ENCODE data around the gene FOLR1.

Gene FOLR1

DNA sequence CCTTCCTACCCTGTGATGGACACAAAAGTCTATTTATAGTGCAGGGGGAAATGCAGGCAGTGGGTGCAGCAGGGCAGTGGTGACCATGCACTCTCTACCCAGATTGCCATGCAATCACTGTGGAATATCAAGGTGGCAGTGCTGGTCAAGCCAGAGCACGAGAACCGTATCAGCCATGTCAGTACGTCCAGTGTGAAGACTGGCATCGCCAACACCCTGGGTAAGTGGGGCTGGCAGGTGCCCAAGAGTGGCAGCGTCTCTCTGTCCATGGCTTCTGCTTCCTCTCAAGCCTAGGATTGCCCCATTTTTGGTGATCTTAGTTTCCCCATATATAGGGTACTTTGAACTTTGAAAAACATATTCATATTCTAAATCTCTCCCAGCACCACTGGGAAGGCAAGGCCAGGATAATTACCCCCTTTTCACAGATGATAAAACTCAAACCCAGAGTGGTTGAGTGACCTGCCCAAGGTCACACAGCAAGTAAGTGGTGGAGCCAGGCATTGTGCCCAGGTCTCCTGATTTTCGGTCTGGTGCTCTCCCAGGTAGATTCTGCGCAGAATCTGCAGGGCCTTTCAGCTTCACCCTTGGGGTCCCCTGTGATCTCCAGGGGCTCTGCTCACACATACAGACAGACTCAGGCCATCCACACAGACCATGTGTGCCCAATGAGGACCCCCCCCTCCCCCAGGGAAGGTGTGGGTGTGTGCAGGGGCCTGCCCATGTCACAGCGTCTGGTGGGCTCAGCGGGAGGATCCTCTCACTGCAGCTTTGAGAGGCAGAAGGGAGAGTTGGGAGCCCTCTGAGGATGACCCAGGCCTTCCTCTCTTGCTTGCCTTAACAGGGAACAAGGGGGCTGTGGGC is 39.7 kb downstream of the FOLR1 start:
- CTCF ChIA-PET, result no interaction called here
- POLR2A ChIA-PET, result interaction anchor here (0.6 kb wide), 1 partner anchor 187 kb away, joined by 3 read pairs; no protein-coding TSS in a partner anchor
- no peak for TF ChIP-seq LEF1 (IDR thresholded peaks at IDR 0.05; ENCODE audit: borderline replicate concordance)
- TF ChIP-seq NFRKB (IDR thresholded peaks at IDR 0.05), result no peak
- TF ChIP-seq ARNT (IDR thresholded peaks at IDR 0.05), result no peak
- DNase-seq (ENCODE audit: extremely low spot score), result no peak

DNA sequence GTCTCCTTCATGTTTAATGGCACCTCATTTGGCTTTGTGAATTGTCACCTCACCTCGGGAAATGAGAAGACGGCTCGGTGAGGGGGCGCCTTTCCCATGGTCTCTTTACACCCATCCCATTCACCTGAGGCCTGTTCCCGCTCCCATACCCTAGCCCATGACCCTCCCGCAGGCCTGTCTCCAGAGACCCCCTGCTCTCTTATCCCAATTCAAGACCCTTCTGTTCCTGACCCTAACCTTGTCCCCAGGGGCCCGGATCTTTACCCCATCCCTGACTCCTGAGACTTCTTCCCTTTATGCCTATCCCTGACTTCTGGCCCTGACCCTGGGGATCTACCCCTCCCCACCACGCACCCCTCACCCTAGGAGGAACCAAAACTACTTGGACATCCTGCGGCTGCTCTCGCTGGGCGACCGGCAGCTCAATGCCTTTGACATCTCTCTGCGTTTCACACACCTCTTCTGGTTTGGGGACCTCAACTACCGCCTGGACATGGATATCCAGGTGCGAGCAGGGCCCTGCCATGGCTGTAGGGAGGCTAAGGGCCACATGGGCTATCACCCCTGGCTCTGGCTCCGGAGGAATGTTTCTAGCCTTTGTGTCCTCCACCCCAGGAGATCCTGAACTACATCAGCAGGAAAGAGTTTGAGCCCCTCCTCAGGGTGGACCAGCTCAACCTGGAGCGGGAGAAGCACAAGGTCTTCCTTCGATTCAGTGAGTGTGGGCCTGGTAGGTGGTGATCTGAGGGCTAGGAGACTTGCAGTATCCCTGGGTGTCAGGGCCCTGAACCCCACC is 40.5 kb downstream of the FOLR1 start:
- TF ChIP-seq LEF1 (IDR thresholded peaks at IDR 0.05; ENCODE audit: borderline replicate concordance), result no peak
- TF ChIP-seq SP1 (IDR thresholded peaks at IDR 0.05), result no peak
- no peak for TF ChIP-seq CTBP1 (IDR thresholded peaks at IDR 0.05; ENCODE audit: borderline replicate concordance)
- CTCF ChIA-PET, result no interaction called here
- no peak for DNase-seq (ENCODE audit: extremely low spot score)
- POLR2A ChIA-PET, result no interaction called here

DNA sequence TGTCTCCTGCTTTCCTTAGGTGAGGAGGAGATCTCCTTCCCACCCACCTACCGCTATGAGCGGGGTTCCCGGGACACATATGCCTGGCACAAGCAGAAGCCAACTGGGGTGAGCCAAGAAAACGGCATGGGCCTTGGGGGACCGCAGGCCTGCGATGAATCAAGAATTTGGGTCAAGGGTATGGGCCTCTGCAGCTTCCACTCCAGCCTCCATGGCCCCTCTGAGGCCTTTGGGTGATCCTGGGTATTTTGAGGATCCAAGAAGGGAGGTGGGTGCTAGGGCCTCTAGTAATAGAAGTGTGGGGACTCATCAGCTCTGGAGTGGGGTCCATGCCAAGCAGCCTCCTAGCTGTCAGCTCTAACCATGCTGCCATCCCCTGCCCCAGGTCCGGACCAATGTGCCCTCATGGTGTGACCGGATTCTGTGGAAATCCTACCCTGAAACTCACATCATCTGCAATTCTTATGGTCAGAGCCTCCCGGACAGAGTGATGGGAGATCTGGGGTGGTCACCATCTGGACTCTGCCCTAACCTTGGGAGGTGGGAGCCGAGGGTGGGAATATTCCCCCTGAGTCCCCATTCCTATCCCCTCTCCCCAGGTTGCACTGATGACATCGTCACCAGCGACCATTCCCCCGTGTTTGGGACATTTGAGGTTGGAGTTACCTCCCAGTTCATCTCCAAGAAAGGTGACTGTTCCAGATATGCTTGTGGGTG is 41.3 kb downstream of the FOLR1 start:
- DNase-seq (ENCODE audit: extremely low spot score), result no peak
- POLR2A ChIA-PET, result no interaction called here
- TF ChIP-seq ARNT (IDR thresholded peaks at IDR 0.05) (no peak), ZNF384 (IDR thresholded peaks at IDR 0.05) (no peak), SP1 (IDR thresholded peaks at IDR 0.05) (no peak), SUZ12 (IDR thresholded peaks at IDR 0.05) (no peak), HDGF (IDR thresholded peaks at IDR 0.05; ENCODE audit: borderline replicate concordance) (no peak), CTBP1 (IDR thresholded peaks at IDR 0.05; ENCODE audit: borderline replicate concordance) (no peak), L3MBTL2 (conservative IDR thresholded peaks at IDR 0.05) (no peak), LEF1 (IDR thresholded peaks at IDR 0.05; ENCODE audit: borderline replicate concordance) (no peak), BHLHE40 (IDR thresholded peaks at IDR 0.05; ENCODE audit: borderline replicate concordance) (no peak), FOXM1 (IDR thresholded peaks at IDR 0.05; ENCODE audit: borderline replicate concordance) (no peak), NFRKB (IDR thresholded peaks at IDR 0.05) (no peak)
- CTCF ChIA-PET, result no interaction called here

DNA sequence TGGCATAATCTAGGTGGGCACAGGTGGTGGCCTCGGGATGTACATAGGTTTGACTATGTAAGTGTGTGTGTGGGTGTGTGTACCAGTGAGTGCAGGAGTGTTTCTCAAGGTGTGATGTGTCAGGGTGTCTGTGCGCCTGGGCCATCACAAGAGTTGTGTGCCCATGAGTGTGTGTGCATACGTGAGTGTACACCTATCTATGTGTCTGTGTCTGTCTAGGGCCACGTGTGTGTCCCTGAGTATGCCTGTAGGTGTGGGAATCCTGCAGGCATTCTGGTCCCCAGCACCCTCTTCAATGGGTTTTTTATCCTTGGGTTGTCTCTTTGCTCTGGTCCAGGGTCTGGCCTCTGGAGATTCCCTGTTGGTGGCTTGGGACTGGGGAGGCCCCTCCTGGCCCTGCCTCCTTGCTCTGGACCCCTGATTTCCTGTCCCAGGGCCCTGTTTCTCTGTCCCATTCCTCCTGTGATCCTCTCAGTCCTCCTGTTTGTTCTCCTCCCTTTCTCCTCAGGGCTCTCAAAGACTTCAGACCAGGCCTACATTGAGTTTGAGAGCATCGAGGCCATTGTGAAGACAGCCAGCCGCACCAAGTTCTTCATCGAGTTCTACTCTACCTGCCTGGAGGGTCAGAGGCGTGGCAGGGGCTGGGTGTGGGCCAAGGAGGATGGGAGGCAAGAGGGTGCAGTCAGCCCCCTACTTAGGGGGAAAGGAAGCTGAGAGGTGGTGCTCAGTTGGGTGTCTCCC is 42.0 kb downstream of the FOLR1 start:
- ChIA-PET POLR2A (interaction anchor here (5.8 kb wide), 1 partner anchor 10 kb away, joined by 45 read pairs; the partner anchor contains the start of gene INPPL1), CTCF (no interaction called here)
- DNase-seq (ENCODE audit: extremely low spot score), result no peak
- no peak for TF ChIP-seq FOXA1 (IDR thresholded peaks at IDR 0.05)
- no peak for TF ChIP-seq FOXM1 (IDR thresholded peaks at IDR 0.05; ENCODE audit: borderline replicate concordance)
- no peak for TF ChIP-seq SUZ12 (IDR thresholded peaks at IDR 0.05)
- TF ChIP-seq FOXK2 (IDR thresholded peaks at IDR 0.05), result no peak
- no peak for TF ChIP-seq CTBP1 (IDR thresholded peaks at IDR 0.05; ENCODE audit: borderline replicate concordance)
- TF ChIP-seq TARDBP (IDR thresholded peaks at IDR 0.05), result no peak
- no peak for TF ChIP-seq SP1 (IDR thresholded peaks at IDR 0.05)
- TF ChIP-seq, protein P1, sequence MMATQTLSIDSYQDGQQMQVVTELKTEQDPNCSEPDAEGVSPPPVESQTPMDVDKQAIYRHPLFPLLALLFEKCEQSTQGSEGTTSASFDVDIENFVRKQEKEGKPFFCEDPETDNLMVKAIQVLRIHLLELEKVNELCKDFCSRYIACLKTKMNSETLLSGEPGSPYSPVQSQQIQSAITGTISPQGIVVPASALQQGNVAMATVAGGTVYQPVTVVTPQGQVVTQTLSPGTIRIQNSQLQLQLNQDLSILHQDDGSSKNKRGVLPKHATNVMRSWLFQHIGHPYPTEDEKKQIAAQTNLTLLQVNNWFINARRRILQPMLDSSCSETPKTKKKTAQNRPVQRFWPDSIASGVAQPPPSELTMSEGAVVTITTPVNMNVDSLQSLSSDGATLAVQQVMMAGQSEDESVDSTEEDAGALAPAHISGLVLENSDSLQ (IDR thresholded peaks at IDR 0.05), result no peak
- TF ChIP-seq ARNT (IDR thresholded peaks at IDR 0.05), result no peak
- TF ChIP-seq ZNF384 (IDR thresholded peaks at IDR 0.05), result no peak
- TF ChIP-seq NFRKB (IDR thresholded peaks at IDR 0.05), result no peak
- no peak for TF ChIP-seq LEF1 (IDR thresholded peaks at IDR 0.05; ENCODE audit: borderline replicate concordance)
- no peak for TF ChIP-seq ELF4 (IDR thresholded peaks at IDR 0.05)
- no peak for TF ChIP-seq HDGF (IDR thresholded peaks at IDR 0.05; ENCODE audit: borderline replicate concordance)
- TF ChIP-seq BHLHE40 (IDR thresholded peaks at IDR 0.05; ENCODE audit: borderline replicate concordance), result no peak
- TF ChIP-seq L3MBTL2 (conservative IDR thresholded peaks at IDR 0.05), result no peak

DNA sequence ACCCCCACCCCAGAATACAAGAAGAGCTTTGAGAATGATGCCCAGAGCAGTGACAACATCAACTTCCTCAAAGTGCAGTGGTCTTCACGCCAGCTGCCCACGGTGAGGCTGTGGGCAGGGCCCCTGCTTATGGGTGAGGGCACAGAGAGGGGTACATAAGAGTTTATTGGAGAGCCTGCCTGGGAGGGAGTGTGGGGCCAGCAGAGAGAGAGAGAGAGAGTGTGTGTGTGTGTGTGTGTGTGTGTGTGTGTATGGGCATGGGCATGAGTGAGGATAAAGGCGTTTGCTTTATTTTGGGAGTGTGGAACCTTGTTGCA is 42.5 kb downstream of the FOLR1 start:
- ChIA-PET POLR2A (interaction anchor here (5.8 kb wide), 1 partner anchor 11 kb away, joined by 45 read pairs; the partner anchor contains the start of gene INPPL1), CTCF (interaction anchor here (0.7 kb wide), 1 partner anchor 167 kb away, joined by 3 read pairs; no protein-coding TSS in a partner anchor)
- DNase-seq (ENCODE audit: extremely low spot score), result no peak
- no peak for TF ChIP-seq ARNT (IDR thresholded peaks at IDR 0.05)
- TF ChIP-seq FOXK2 (IDR thresholded peaks at IDR 0.05), result no peak
- TF ChIP-seq, protein P1 (IDR thresholded peaks at IDR 0.05), result no peak
- no peak for TF ChIP-seq SUZ12 (IDR thresholded peaks at IDR 0.05)
- TF ChIP-seq TARDBP (IDR thresholded peaks at IDR 0.05), result no peak
- TF ChIP-seq NFRKB (IDR thresholded peaks at IDR 0.05), result no peak
- no peak for TF ChIP-seq HDGF (IDR thresholded peaks at IDR 0.05; ENCODE audit: borderline replicate concordance)
- TF ChIP-seq ZNF384 (IDR thresholded peaks at IDR 0.05), result no peak

DNA sequence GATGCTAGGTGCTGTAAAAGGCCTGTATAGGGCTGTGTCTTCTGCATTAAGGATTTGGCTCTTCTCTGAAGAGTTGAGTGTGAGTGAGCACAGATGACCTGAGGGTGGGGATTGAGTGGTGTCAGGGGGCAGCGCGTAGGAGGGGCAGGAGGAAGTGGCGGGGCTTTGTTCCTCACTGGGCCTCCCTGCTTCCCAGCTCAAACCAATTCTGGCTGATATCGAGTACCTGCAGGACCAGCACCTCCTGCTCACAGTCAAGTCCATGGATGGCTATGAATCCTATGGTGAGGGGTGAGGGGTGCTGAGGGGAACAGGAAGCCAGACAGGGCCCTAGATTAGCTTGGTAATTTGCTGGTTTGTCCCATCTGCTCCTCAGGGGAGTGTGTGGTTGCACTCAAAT is 43.0 kb downstream of the FOLR1 start:
- ChIA-PET POLR2A (interaction anchor here (5.8 kb wide), 1 partner anchor 11 kb away, joined by 45 read pairs; the partner anchor contains the start of gene INPPL1), CTCF (interaction anchor here (0.7 kb wide), 1 partner anchor 167 kb away, joined by 3 read pairs; no protein-coding TSS in a partner anchor)
- no peak for DNase-seq (ENCODE audit: extremely low spot score)
- TF ChIP-seq FOXK2 (IDR thresholded peaks at IDR 0.05) (no peak), TARDBP (IDR thresholded peaks at IDR 0.05) (no peak), LEF1 (IDR thresholded peaks at IDR 0.05; ENCODE audit: borderline replicate concordance) (no peak), FOXM1 (IDR thresholded peaks at IDR 0.05; ENCODE audit: borderline replicate concordance) (no peak), HDGF (IDR thresholded peaks at IDR 0.05; ENCODE audit: borderline replicate concordance) (no peak), BHLHE40 (IDR thresholded peaks at IDR 0.05; ENCODE audit: borderline replicate concordance) (no peak), CTBP1 (IDR thresholded peaks at IDR 0.05; ENCODE audit: borderline replicate concordance) (no peak), ZNF384 (IDR thresholded peaks at IDR 0.05) (no peak), SUZ12 (IDR thresholded peaks at IDR 0.05) (no peak), L3MBTL2 (conservative IDR thresholded peaks at IDR 0.05) (no peak), ARNT (IDR thresholded peaks at IDR 0.05) (no peak)
